NCI-H2227 treated with DMSO at 0.1 percent for 48 hours (cell line): Measurements from ENCODE around the gene TUSC1.
"Not testable (repeated sequence)": the region's sequence is repeated elsewhere in the genome, so short reads cannot be mapped to it uniquely, and the experiment has no call there.

Source experiments
- DNase-seq: peaks from one replicate; lab custom pipeline; 2025; lab: John Stamatoyannopoulos, UW

The TUSC1 gene

GRCh38 chr9:25678147-25678666, at the start of gene TUSC1:
TUSC1 (minus strand) TSS chr9:25678444; CDS start chr9:25678312, 132 bp downstream.
- DNase-seq: peak; percentile 7

- DNase-seq: no peak
Measured at GRCh38 chr9:25726871-25727410, 48.7 kb upstream of the TUSC1 start.

GRCh38 chr9:25724424-25724823, 46.2 kb upstream of the TUSC1 start:
- DNase-seq: no peak

GRCh38 chr9:25716220-25716872, 38.1 kb upstream of the TUSC1 start:
- no peak for DNase-seq

GRCh38 chr9:25709941-25710340, 31.7 kb upstream of the TUSC1 start:
- no peak for DNase-seq

- no peak for DNase-seq
Measured at GRCh38 chr9:25704800-25705199, 26.6 kb upstream of the TUSC1 start.

GRCh38 chr9:25703701-25704357, 25.6 kb upstream of the TUSC1 start:
- DNase-seq: no peak

- DNase-seq: no peak
Measured at GRCh38 chr9:25702536-25702935, 24.3 kb upstream of the TUSC1 start.

GRCh38 chr9:25700899-25701298, 22.7 kb upstream of the TUSC1 start:
- DNase-seq: not testable (repeated sequence)

- no peak for DNase-seq
Measured at GRCh38 chr9:25700430-25700829, 22.2 kb upstream of the TUSC1 start.

- no peak for DNase-seq
Measured at GRCh38 chr9:25691786-25692185, 13.5 kb upstream of the TUSC1 start.

- no peak for DNase-seq
Measured at GRCh38 chr9:25684321-25684720, 6.1 kb upstream of the TUSC1 start.

GRCh38 chr9:25681266-25681665, 3.0 kb upstream of the TUSC1 start:
- DNase-seq: no peak

- no peak for DNase-seq
Measured at GRCh38 chr9:25678846-25679360, 659 bp upstream of the TUSC1 start.

GRCh38 chr9:25677301-25678146, 720 bp downstream of the TUSC1 start:
- peak; percentile 18 for DNase-seq

GRCh38 chr9:25675858-25676257, 2.4 kb downstream of the TUSC1 start:
- not testable (repeated sequence) for DNase-seq

GRCh38 chr9:25658571-25658970, 19.7 kb downstream of the TUSC1 start:
- DNase-seq: no peak

- DNase-seq: no peak
Measured at GRCh38 chr9:25654417-25654816, 23.8 kb downstream of the TUSC1 start.

GRCh38 chr9:25648116-25648515, 30.1 kb downstream of the TUSC1 start:
- no peak for DNase-seq

- no peak for DNase-seq
Measured at GRCh38 chr9:25636026-25636425, 42.2 kb downstream of the TUSC1 start.

GRCh38 chr9:25629231-25629630, 49.0 kb downstream of the TUSC1 start:
- no peak for DNase-seq
